ENCODE data around the gene ARSI.

Gene ARSI

DNA sequence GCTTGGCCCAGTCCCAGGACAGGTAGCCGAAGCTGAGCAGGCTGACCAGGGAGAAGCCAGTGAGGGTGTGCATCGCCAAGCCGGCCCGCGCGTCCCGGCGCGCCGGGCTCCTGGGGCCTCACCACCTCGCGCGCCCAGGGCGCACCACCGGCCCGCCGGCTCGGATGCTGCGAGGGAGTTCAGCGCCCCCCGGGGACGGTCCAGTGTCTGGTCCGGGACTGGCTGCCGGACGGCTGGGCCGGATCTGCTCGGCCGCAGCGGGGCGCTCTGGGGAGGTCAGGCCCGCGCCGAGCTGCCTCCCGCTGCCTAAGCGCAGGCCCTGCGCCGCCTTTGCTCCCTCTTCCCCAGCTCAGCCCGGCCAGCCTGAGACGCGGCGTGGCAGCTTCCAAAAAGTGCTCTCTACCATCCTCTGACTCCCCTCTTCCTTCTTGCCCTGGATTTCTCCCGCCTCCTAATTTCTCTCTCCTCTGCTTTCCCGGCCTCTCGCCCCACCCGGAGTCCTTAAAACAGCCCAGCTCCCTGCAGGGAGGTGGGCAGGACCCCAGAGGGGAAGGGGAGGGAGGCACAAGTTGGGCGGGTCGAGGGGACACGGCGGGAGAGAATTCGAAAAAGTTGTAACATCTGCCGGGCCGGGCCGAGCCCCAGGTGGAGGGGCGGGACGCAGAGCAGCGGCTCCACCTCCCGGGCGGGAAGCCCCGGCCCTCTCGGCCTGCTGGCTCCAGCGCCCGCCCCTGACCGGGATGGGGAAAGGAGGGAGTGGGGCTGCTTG is at the start of gene ARSI:
TSS of gene ARSI (minus strand) at position 605 of the 769 bp plus-strand sequence. CDS start at position 73, 532 bp downstream.
- DNase-seq = no peak

DNA sequence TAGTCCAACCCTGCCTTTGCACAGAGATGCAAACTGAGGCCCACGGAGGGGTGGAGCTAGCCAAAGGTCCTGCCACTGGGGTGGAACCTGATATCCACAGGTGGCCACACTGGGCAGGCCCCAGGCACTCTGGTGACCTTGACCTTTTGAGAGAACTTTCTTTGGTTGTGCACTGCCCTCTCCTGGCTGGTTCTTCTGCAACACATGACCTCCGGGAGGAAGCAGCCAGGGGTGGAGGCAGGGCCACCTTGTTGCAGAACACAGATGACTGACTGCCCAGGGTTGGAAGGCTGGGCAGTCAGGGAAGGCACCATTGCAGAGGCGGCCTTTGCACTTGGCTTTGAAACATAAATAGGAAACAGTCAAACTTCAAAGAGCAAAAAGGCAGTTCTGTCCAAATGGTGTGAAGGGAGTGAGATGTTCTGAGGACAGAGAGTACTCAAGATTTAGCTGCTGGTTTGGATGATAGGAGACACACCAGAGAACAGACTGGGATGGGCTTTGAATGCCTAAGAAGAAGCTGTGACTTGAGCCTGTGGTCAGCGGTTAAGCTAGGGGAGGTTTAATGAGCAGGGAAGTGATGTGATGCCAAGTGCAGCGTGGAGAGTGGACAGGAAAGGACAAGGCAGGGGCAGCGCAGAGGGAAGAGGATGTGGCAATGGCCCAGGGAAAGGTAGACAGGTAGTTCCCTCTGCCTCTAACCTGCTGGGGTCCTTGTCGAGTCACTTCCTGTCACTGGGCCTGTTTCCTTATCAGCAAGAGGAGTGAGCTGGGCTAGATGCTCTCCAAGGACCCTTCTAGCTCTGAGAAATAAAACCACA is 48.0 kb upstream of the ARSI start:
- DNase-seq = peak; percentile 45

- DNase-seq = no peak
These were observed 47.1 kb upstream of the ARSI start for GRCh38 chr5:150349681-150350275.

- peak; percentile 40 for DNase-seq
These were observed 44.7 kb upstream of the ARSI start for GRCh38 chr5:150347451-150347850.

- DNase-seq = peak; percentile 35
These were observed 44.3 kb upstream of the ARSI start for GRCh38 chr5:150347003-150347402.

GRCh38 chr5:150346592-150346991 is 43.9 kb upstream of the ARSI start:
- DNase-seq = no peak

- DNase-seq = no peak
These were observed 43.0 kb upstream of the ARSI start for GRCh38 chr5:150345716-150346115.

GRCh38 chr5:150343994-150344631 is 41.4 kb upstream of the ARSI start:
- no peak for DNase-seq

- peak; percentile 33 for DNase-seq
These were observed 39.9 kb upstream of the ARSI start for GRCh38 chr5:150342583-150342982.

DNA sequence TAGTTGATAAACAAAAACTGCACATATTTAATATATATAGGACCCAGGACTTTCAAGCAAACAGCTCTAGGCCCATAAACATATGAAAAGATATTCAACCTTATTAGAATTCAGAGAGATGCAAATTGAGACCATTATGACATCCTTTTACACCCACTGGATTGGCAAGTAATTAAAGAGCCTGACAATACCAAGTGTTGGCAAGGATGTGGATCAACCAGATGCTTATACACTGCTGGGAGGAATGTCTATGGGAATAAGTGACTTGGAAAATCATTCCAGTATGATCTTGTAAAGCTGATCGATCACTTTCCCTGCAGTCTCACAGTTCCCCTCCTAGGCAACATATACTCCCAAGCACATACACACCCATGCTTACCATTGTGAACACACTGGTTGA is 39.3 kb upstream of the ARSI start:
- DNase-seq = no peak

DNA sequence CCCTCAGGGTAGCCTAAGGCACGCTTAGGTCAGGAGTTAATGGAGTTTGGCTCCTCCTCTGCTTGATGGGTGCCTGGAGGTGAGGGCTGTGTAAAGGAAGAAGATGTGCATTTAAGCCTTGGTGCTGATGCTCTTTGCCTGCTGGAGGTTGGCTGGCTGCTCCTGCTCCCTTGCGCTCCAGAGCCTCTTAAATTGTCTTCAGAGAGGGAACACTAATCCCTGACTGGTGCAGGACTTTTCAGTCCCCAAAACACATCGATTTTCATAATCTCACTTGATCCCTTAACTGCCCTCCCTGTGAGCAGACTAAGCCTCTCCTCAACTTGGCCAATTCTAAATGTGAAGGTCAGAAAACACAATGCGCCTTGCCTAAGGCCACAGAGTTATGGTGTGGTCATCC is 38.6 kb upstream of the ARSI start:
- DNase-seq = peak; percentile 40

DNA sequence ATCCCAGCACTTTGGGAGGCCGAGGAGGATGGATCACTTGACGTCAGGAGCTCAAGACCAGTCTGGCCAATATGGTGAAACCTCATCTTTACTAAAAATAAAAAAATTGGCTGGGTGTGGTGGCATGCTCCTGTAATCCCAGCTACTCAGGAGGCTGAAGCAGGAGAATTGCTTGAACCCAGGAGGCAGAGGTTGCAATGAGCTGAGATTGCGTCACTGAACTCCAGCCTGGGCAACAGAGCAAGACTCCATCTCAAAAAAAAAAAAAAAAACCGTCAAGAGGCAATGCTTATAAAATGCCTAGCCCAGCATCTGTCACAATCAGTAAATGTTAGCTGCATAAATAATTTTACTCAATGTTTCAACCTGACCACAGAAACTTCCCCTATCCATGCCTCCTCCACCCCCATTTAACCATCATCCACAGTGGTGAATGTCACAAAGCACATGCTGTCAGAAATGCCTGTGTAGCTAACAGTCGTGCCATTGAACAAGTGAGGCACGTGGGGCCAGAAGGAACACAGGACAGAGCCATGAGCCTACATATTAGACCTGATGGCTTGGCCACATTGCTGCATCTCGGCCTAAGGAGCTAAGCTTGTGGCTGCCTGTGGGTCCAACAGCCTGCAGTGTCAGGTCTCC is 38.0 kb upstream of the ARSI start:
- peak; percentile 68 for DNase-seq

DNA sequence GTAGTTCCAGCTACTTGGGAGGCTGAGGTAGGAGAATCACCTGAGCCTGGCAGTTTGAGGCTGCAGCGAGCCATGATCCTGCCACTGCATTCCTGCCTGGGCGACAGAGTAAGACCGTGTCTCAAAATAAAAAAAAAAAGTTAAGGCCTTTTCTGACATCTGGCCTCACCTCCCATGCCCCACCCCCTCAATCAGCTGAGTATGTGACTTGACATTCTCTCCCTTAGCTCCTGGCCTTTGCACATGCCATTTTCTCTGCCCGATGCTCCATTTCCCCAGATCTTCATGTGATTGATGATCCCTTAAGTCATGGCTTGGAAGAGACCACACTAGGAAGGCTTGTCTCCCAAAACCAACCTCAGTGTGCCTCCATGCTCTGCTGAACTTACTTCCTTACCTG is 37.1 kb upstream of the ARSI start:
- DNase-seq = no peak

DNA sequence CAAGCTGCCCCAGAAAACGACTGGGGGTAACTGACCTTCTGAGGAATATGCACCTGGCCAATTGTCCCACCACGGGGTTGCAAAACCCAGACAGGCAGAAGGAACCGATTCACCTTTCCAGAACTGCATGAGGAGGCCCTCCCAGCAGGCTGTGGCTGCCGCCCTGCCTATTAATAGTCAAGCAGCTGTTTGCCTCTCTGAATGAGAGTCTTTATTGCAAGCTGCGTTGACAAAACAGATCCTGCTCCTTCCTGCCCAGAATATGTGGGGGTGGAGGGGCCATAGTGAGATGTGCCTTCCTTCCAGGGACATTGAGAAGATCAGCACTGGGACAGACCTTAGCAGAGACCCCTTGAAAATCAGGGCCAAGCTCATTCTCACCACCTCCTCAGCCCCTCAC is 36.5 kb upstream of the ARSI start:
- peak; percentile 45 for DNase-seq

DNA sequence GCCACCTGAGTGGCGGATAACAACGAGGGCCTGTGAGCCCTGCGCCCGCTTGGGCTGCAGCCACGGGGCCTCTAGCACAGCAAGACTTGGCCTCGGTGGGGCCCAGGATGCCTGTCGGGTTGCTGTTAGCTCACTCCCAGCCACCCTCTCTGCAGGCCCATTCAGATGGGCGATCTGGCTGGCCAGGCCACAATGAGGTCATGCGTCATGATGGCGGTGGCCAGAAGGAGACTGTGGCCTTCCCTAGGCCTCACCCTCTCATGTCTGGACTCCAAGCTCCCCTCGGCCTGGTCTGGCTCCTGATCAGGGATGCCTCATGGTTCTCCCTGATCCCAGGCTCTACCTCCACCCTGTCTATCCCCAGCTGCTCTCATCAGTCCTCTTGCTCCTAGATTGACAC is 35.8 kb upstream of the ARSI start:
- no peak for DNase-seq

DNA sequence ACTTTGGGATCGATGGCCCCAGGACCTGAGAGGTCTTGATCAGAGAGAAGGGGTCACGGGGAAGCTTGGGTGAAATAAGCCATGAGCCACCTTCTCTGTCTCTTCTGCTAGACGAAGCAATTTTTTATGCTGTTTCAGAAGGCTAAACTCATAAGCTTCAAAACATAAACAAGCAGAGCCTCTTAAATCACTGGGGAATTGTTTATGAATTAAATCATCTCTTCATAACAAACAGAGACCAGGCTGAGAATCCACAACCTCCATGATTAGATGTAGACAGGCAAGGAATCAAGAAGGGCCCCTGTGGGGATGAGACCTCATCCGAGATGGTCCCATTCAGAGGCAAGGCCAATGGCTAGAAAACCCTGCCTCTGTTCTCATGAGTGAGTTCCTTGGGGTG is 33.1 kb upstream of the ARSI start:
- DNase-seq = no peak

GRCh38 chr5:150333400-150333799 is 30.7 kb upstream of the ARSI start:
- no peak for DNase-seq

DNA sequence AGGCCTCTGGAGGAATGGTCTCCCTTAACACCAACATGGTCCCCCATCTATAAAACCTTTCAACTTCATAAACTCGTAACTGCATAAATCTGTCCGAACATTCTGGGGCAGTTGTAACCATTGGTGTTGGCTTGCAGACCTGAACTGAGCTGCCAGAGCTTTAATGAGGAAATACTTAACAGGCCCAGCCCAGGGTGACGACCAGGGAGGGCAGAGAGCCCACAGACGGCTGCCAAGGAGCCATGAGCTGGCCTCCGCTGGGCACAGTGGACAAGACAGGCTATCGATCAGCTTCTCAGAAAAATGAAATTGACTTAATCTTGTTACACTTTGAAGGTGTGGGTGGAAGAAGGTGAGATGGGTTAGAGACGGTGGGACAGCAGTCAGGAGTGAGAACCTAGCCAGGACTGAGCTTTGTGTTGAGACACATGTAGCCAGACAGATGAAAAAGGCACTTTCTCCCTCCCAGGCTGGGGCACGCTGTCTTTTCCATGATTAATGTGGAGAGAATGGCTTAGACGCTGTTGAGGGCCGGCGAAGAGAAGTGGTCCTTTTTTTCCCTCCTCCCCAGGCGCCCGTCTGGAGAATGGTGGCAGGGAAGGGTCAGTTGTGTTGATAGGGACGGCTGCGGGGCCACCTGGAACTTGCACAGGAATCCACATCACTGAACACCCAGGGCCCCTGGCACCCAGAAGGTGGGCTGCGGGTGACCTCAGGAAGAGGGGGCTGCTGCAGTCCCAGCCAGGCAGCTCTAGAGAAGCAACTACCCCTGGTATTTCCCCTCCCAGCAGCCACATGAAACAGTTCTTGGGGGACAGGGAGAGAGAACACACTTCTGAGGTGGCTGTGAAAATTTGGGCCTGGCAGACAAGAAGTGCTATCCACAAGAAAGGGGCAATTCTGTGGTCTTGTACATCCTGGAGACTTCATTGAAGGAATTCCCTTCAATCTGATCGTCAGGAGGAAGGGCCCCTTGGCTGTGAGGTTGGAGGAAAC is 27.5 kb upstream of the ARSI start:
- DNase-seq = no peak

- DNase-seq = no peak
These were observed 26.3 kb upstream of the ARSI start for GRCh38 chr5:150329038-150329437.

GRCh38 chr5:150328515-150328914 is 25.8 kb upstream of the ARSI start:
- DNase-seq = no peak

DNA sequence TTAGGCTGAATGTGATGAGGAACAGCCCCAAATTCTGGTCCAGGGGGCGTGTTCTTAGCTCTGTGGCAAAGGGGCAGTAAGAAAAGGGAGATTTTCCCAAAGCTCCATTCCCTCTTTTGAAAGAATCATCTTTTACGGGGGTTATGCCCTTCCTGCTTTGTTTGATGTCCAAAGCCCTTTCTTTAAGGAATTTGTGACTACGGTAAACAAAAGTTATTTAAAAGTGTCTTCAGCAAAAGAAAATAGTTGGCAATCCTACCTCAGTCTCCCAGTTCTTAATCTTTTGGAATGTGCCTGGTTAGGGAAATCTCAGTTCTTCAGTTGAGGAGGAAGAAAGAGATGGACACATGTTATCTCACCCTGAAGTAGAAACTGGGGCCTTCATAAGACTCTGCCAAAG is 24.4 kb upstream of the ARSI start:
- no peak for DNase-seq

- no peak for DNase-seq
These were observed 24.0 kb upstream of the ARSI start for GRCh38 chr5:150326707-150327106.

Measured in MV-4-11 (cell line).